CD4-positive, alpha-beta T cell treated with Interleukin-1 beta for 1 hour (primary cell): ENCODE measurements around the gene SGPP2.

Experiments
- DNase-seq, 2 donors: peaks; one replicate each; pipeline ENCODE4 v3.0.0-alpha.2; 2020 to 2022

Gene SGPP2

GRCh38 chr2:222591661-222592060, 167.3 kb downstream of the SGPP2 start:
- DNase-seq: no peak

DNA sequence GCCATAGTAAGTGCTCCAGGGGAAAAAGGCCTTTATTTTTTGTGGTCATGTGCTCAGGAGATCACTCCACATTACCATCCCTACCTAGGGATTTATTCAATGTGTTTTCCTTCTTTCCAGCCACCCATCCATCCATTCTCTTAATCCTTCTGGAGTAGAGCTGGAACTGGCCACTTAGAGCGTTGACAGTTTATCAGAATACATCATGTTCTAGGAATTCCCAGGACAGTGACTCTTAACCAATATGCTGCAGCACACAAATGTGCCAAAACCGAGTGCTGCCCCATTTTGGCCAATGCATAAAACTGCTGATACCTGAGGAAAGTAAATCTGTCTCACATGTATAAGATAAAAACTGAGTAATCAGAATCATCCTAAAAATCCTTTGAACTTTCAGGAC, 167.8 kb downstream of the SGPP2 start:
- no peak for DNase-seq

- no peak for DNase-seq
These were observed 170.3 kb downstream of the SGPP2 start for GRCh38 chr2:222594679-222595078.

GRCh38 chr2:222595581-222595980, 171.2 kb downstream of the SGPP2 start:
- no peak for DNase-seq

GRCh38 chr2:222598611-222599010, 174.3 kb downstream of the SGPP2 start:
- DNase-seq: no peak

GRCh38 chr2:222603501-222603900, 179.2 kb downstream of the SGPP2 start:
- DNase-seq: no peak

DNA sequence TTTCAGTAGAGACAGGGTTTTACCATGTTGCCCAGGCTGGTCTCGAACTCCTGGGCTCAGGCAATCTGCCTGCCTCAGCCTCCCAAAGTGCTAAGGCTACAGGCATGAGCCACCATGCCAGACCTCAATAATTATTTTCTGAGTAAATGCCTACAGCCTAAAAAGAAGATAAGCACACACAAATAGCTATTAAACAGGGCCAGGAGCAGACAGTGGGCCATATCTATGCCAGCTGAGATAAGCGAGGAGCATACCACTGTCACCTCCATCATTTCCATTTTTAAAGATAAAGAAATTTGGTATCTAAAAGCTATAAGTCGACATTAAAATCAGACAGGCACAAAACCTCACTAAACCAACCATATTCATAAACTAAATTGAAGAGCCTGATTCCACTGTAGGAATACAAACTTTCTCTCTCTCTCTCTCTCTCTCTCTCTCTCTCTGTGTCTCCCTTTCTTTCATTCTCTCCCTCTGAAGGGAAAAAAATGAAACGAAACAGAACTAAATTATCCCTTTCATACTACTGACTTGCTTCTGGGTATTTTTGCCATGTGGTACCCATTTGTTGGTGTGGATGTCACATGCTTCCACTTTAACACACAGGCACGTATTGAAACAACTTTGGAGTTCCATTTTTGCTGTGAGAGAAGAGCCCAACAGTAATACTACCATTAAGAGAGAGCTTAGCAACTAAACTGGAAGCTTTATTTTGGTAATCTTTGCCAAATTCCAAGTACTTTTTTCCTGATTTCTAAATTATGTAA, 180.6 kb downstream of the SGPP2 start:
- no peak for DNase-seq

DNA sequence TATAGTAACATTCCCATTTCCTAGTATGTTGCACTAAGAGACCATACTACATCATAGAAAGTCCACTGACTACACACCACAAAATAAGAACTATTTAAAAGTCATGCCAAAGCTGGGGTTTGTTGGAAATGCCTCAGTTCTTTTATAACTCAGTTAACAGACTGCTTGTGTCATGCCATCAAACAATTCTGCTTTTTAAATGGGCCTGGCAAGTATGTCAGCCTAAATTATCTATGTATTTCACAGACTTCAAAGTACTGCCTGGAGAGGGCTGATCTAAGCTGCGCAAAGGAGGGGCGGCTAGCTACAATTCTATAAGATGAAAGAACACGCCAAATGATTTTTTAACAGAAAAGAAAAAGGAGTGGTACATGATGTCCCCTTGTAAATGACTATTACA, 182.0 kb downstream of the SGPP2 start:
- no peak for DNase-seq

DNA sequence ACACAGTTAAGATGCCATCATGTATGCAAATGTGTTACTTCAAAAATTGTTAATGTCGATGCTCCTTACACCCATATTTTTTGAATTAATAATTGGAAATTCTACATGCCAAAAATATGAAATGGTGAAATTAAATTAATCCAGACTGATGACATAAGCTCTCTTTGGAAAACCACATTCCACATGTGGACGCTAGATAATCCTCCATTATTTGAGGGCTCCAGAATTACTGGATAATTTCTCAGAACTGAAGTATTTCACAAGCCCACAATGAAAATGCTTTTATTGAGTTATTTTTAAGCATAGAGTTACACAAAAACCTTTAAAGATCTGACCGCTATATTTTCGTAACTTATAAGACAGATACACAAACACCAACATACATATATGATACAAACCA, 183.7 kb downstream of the SGPP2 start:
- no peak for DNase-seq

DNA sequence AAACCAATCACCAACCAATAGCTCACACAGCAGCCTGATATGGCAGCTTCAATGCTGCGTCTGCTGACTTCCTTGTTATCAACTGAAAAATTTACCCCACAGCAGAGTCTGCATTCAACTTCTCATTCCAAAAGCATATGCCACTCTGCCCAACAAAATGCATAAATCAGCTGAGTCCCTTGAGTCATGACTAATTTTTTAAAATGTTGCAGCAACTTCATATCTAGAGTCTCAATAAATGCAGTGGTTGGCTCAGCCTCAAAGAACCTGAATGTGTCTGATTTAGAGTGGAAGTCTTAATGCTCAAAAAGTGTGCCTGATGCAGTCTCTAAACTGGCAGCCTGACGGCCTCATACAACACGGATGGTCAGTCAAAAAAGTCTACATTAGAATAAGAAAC, 185.0 kb downstream of the SGPP2 start:
- no peak for DNase-seq
